ENCODE measurements around the gene RHEX.

DNA sequence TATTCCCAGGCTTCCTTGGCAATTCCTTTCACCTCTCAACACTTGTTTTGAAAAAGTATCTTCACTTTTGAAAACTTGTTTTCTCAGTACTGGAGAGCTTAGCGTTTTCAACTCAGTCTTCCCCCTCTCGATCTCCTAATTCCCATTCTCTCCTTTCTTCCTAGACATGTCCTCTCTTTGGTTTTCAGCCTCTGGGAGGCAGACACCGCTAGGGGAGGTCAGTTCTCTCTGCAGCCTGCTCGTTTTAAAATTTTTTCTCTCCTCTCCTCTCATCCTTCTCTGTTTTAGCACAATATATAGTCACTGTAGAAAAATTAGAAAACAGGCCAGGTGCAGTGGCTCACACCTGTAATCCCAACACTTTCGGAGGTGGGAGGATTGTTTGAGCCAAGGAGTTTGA lies 12.6 kb upstream of the RHEX start:
- TF ChIP-seq, protein P1, sequence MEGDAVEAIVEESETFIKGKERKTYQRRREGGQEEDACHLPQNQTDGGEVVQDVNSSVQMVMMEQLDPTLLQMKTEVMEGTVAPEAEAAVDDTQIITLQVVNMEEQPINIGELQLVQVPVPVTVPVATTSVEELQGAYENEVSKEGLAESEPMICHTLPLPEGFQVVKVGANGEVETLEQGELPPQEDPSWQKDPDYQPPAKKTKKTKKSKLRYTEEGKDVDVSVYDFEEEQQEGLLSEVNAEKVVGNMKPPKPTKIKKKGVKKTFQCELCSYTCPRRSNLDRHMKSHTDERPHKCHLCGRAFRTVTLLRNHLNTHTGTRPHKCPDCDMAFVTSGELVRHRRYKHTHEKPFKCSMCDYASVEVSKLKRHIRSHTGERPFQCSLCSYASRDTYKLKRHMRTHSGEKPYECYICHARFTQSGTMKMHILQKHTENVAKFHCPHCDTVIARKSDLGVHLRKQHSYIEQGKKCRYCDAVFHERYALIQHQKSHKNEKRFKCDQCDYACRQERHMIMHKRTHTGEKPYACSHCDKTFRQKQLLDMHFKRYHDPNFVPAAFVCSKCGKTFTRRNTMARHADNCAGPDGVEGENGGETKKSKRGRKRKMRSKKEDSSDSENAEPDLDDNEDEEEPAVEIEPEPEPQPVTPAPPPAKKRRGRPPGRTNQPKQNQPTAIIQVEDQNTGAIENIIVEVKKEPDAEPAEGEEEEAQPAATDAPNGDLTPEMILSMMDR (conservative IDR thresholded peaks at IDR 0.05 in 1 of 2, IDR thresholded peaks at IDR 0.05 in 1 of 2; ENCODE audit: low read depth in 1 of 2, low read length in 2 of 2), result no peak
- TF ChIP-seq EZH2 (IDR thresholded peaks at IDR 0.05; ENCODE audit: low read length, missing control alignments), result no peak
